HG03103 (cell line): ENCODE results near the gene PDE4D.
"Not testable (repeated sequence)": the region's sequence is repeated elsewhere in the genome, so short reads cannot be mapped to it uniquely, and the experiment has no call there.

Experiments
- ATAC-seq: cut with Tn5 transposase; IDR thresholded peaks from one replicate; pipeline ENCODE4 v1.9.1; 2021; ENCODE audit warnings: low read depth; ENCODE audit not compliant: unreplicated experiment

PDE4D gene

GRCh38 chr5:59749782-59750520 lies 143.6 kb downstream of the PDE4D start:
- no peak for ATAC-seq

GRCh38 chr5:59748036-59748663 lies 145.4 kb downstream of the PDE4D start:
- not testable (repeated sequence) for ATAC-seq

- ATAC-seq: no peak
Measured at GRCh38 chr5:59746241-59746765, 147.2 kb downstream of the PDE4D start.

GRCh38 chr5:59745415-59745863 lies 148.1 kb downstream of the PDE4D start:
- no peak for ATAC-seq

- no peak for ATAC-seq
Measured at GRCh38 chr5:59744531-59744992, 149.0 kb downstream of the PDE4D start.

- no peak for ATAC-seq
Measured at GRCh38 chr5:59741599-59741998, 151.9 kb downstream of the PDE4D start.

GRCh38 chr5:59738024-59738423 lies 155.5 kb downstream of the PDE4D start:
- no peak for ATAC-seq

GRCh38 chr5:59732806-59733205 lies 160.7 kb downstream of the PDE4D start:
- no peak for ATAC-seq

GRCh38 chr5:59732301-59732700 lies 161.2 kb downstream of the PDE4D start:
- ATAC-seq: no peak

- no peak for ATAC-seq
Measured at GRCh38 chr5:59731809-59732208, 161.7 kb downstream of the PDE4D start.

GRCh38 chr5:59729820-59730219 lies 163.7 kb downstream of the PDE4D start:
- ATAC-seq: no peak

- ATAC-seq: no peak
Measured at GRCh38 chr5:59729357-59729756, 164.2 kb downstream of the PDE4D start.

GRCh38 chr5:59728356-59728755 lies 165.2 kb downstream of the PDE4D start:
- no peak for ATAC-seq

- no peak for ATAC-seq
Measured at GRCh38 chr5:59727186-59727585, 166.3 kb downstream of the PDE4D start.

- no peak for ATAC-seq
Measured at GRCh38 chr5:59725392-59725767, 168.1 kb downstream of the PDE4D start.

- peak; percentile 67 for ATAC-seq
Measured at GRCh38 chr5:59724482-59725391, 168.8 kb downstream of the PDE4D start.

GRCh38 chr5:59722874-59723273 lies 170.7 kb downstream of the PDE4D start:
- no peak for ATAC-seq

- no peak for ATAC-seq
Measured at GRCh38 chr5:59721741-59722140, 171.8 kb downstream of the PDE4D start.

GRCh38 chr5:59720063-59720462 lies 173.5 kb downstream of the PDE4D start:
- ATAC-seq: no peak

GRCh38 chr5:59716966-59717500 lies 176.5 kb downstream of the PDE4D start:
- ATAC-seq: no peak

GRCh38 chr5:59716029-59716428 lies 177.5 kb downstream of the PDE4D start:
- ATAC-seq: no peak
